ENCODE results near the gene C20orf202.
A peak's percentile ranks its signal among the peaks of the same experiment; 100 is the strongest.
"Not testable (repeated sequence)": the region's sequence is repeated elsewhere in the genome, so short reads cannot be mapped to it uniquely, and the experiment has no call there.

The C20orf202 gene

GRCh38 chr20:1209447-1210387 is 6.5 kb downstream of the C20orf202 start:
- no peak for DNase-seq (ENCODE audit: low spot score)

- DNase-seq (ENCODE audit: low spot score), result no peak
These were observed 7.2 kb downstream of the C20orf202 start for GRCh38 chr20:1210501-1210900.

- DNase-seq (ENCODE audit: low spot score), result no peak
These were observed 8.8 kb downstream of the C20orf202 start for GRCh38 chr20:1212023-1212422.

GRCh38 chr20:1212607-1213396 is 9.5 kb downstream of the C20orf202 start:
- DNase-seq (ENCODE audit: low spot score), result peak; percentile 64

GRCh38 chr20:1214838-1215261 is 11.6 kb downstream of the C20orf202 start:
- DNase-seq (ENCODE audit: low spot score), result no peak

- DNase-seq (ENCODE audit: low spot score), result no peak
These were observed 12.3 kb downstream of the C20orf202 start for GRCh38 chr20:1215386-1216170.

GRCh38 chr20:1216527-1217427 is 13.5 kb downstream of the C20orf202 start:
- DNase-seq (ENCODE audit: low spot score), result not testable (repeated sequence)

GRCh38 chr20:1222750-1223149 is 19.5 kb downstream of the C20orf202 start:
- not testable (repeated sequence) for DNase-seq (ENCODE audit: low spot score)

GRCh38 chr20:1224205-1224890 is 21.1 kb downstream of the C20orf202 start:
- DNase-seq (ENCODE audit: low spot score), result no peak

GRCh38 chr20:1225263-1225782 is 22.1 kb downstream of the C20orf202 start:
- DNase-seq (ENCODE audit: low spot score), result peak; percentile 93

- peak; percentile 70 for DNase-seq (ENCODE audit: low spot score)
These were observed 22.8 kb downstream of the C20orf202 start, which contains the start of gene RAD21L1 for GRCh38 chr20:1225783-1226654. TSS of gene RAD21L1 (plus strand) at chr20:1226044. CDS start at chr20:1228454, 2,410 bp downstream.

- DNase-seq (ENCODE audit: low spot score), result no peak
These were observed 26.3 kb downstream of the C20orf202 start for GRCh38 chr20:1229541-1229940.

- no peak for DNase-seq (ENCODE audit: low spot score)
These were observed 29.2 kb downstream of the C20orf202 start for GRCh38 chr20:1232286-1233111.

GRCh38 chr20:1240549-1240948 is 37.3 kb downstream of the C20orf202 start:
- no peak for DNase-seq (ENCODE audit: low spot score)

GRCh38 chr20:1241456-1241855 is 38.2 kb downstream of the C20orf202 start:
- DNase-seq (ENCODE audit: low spot score), result no peak

- DNase-seq (ENCODE audit: low spot score), result no peak
These were observed 38.8 kb downstream of the C20orf202 start for GRCh38 chr20:1242099-1242498.

- DNase-seq (ENCODE audit: low spot score), result no peak
These were observed 39.3 kb downstream of the C20orf202 start for GRCh38 chr20:1242530-1242929.

- DNase-seq (ENCODE audit: low spot score), result no peak
These were observed 42.3 kb downstream of the C20orf202 start for GRCh38 chr20:1245578-1245977.
